Effector memory CD8-positive, alpha-beta T cell (primary cell): ENCODE data around the gene DENND4B.
A peak's percentile ranks its signal among the peaks of the same experiment; 100 is the strongest.

Source experiments
- ATAC-seq: fragments of 150-1000 bp; cut with Tn5 transposase; replicated peaks from 2 replicates; pipeline ENCODE4 v1.10.0; 2021; ENCODE audit warnings: mild to moderate bottlenecking, moderate library complexity
- DNase-seq, 3 experiments: peaks; one replicate each; pipeline ENCODE4 v3.0.0; 2021
- H3K27ac Mint-ChIP-seq, 2 donors: one replicate each; pipeline ENCODE4 v1.8.0; 2022; ENCODE audit warnings: mild to moderate bottlenecking in 2 of 2, mixed read lengths in 2 of 2, moderate library complexity in 2 of 2
- H3K27me3 Mint-ChIP-seq, 2 donors: one replicate each; pipeline ENCODE4 v1.8.0; 2022; ENCODE audit warnings: mixed read lengths in 2 of 2
- H3K36me3 Mint-ChIP-seq: one replicate; pipeline ENCODE4 v1.8.0; 2022; ENCODE audit warnings: mild to moderate bottlenecking, moderate library complexity, mixed read lengths; ENCODE audit not compliant: insufficient read depth
- H3K4me1 Mint-ChIP-seq, 2 donors: one replicate each; pipeline ENCODE4 v1.8.0; 2022; ENCODE audit warnings: low read depth in 2 of 2, mixed read lengths in 2 of 2
- H3K4me3 Mint-ChIP-seq, 2 donors: one replicate each; pipeline ENCODE4 v1.8.0; 2022; ENCODE audit warnings: mild to moderate bottlenecking in 2 of 2, mixed read lengths in 2 of 2, moderate library complexity in 2 of 2
- H3K9me3 Mint-ChIP-seq, 2 donors: one replicate each; pipeline ENCODE4 v1.8.0; 2022; ENCODE audit warnings: mixed read lengths in 2 of 2

Gene DENND4B

GRCh38 chr1:153963850-153964331 lies 17.4 kb upstream of the DENND4B start:
- Mint-ChIP-seq H3K4me1 (peaks cover 38 to 43% of the 10 kb centered on the region in 2 donors), H3K27ac (peak overlapping the region; percentile 87 to 88)

GRCh38 chr1:153963030-153963849 lies 16.7 kb upstream of the DENND4B start, which contains the start of gene SLC39A1:
Gene SLC39A1, minus strand, starts transcription at chr1:153963537. Its CDS starts 822 bp downstream, at chr1:153962715.
- Mint-ChIP-seq H3K36me3 (peaks cover 12% of the 10 kb centered on the region), H3K27me3 (no peaks in the 10 kb centered on the region), H3K4me1 (peaks cover 42 to 48% of the 10 kb centered on the region in 2 donors), H3K4me3 (peak within 1 kb of the TSS; percentile 77 to 86), H3K27ac (peak within 1 kb of the TSS; percentile 87 to 88), H3K9me3 (no peaks in the 10 kb centered on the region)
- DNase-seq = peak; percentile 85 to 93 (median 91)
- ATAC-seq = peak; percentile 42

More at GRCh38 chr1:153963850-153964331, 17.4 kb upstream of the DENND4B start:
- Mint-ChIP-seq H3K9me3 (no peaks in the 10 kb centered on the region), H3K27me3 (no peaks in the 10 kb centered on the region), H3K36me3 (peaks cover 8% of the 10 kb centered on the region), H3K4me3 (peak overlapping the region; percentile 77 to 86)
- DNase-seq (no peak), ATAC-seq (no peak)

- no peaks in the 10 kb centered on the region for H3K27me3 Mint-ChIP-seq
- H3K27ac Mint-ChIP-seq = peak overlapping the region; percentile 87 to 88
- DNase-seq (no peak), ATAC-seq (no peak)
- peaks cover 36 to 41% of the 10 kb centered on the region in 2 donors for H3K4me1 Mint-ChIP-seq
- H3K4me3 Mint-ChIP-seq = peak overlapping the region; percentile 77 to 86
- peaks cover 13% of the 10 kb centered on the region for H3K36me3 Mint-ChIP-seq
- H3K9me3 Mint-ChIP-seq = no peaks in the 10 kb centered on the region
These were observed 15.8 kb upstream of the DENND4B start for GRCh38 chr1:153962088-153963029.

- no peak for ATAC-seq
- Mint-ChIP-seq H3K36me3 (peaks cover 9% of the 10 kb centered on the region), H3K4me1 (peaks cover 38 to 44% of the 10 kb centered on the region in 2 donors), H3K27me3 (no peaks in the 10 kb centered on the region), H3K9me3 (no peaks in the 10 kb centered on the region), H3K27ac (peak overlapping the region in 1 of 2 donors; percentile 88), H3K4me3 (no peak overlapping the region)
- DNase-seq = no peak
These were observed 14.9 kb upstream of the DENND4B start for GRCh38 chr1:153961421-153961820.

- Mint-ChIP-seq H3K4me3 (no peak overlapping the region), H3K27ac (no peak overlapping the region), H3K9me3 (no peaks in the 10 kb centered on the region), H3K36me3 (peaks cover 9% of the 10 kb centered on the region), H3K4me1 (peaks cover 40 to 46% of the 10 kb centered on the region in 2 donors), H3K27me3 (no peaks in the 10 kb centered on the region)
- no peak for DNase-seq
- no peak for ATAC-seq
These were observed 13.7 kb upstream of the DENND4B start for GRCh38 chr1:153960206-153960605.

- Mint-ChIP-seq H3K36me3 (peaks cover 9% of the 10 kb centered on the region), H3K27me3 (no peaks in the 10 kb centered on the region), H3K27ac (peak overlapping the region in 1 of 2 donors; percentile 83), H3K9me3 (no peaks in the 10 kb centered on the region), H3K4me3 (no peak overlapping the region), H3K4me1 (peaks cover 42 to 45% of the 10 kb centered on the region in 2 donors)
- no peak for DNase-seq
- ATAC-seq = no peak
These were observed 12.9 kb upstream of the DENND4B start for GRCh38 chr1:153959454-153959853.

GRCh38 chr1:153958961-153959260 lies 12.4 kb upstream of the DENND4B start:
- peak overlapping the region; percentile 89 to 90 for H3K4me3 Mint-ChIP-seq
- no peak for ATAC-seq
- H3K36me3 Mint-ChIP-seq = peaks cover 11% of the 10 kb centered on the region
- no peak for DNase-seq
- H3K4me1 Mint-ChIP-seq = peaks cover 44 to 45% of the 10 kb centered on the region in 2 donors
- no peaks in the 10 kb centered on the region for H3K27me3 Mint-ChIP-seq
- no peaks in the 10 kb centered on the region for H3K9me3 Mint-ChIP-seq
- peak overlapping the region; percentile 83 to 92 for H3K27ac Mint-ChIP-seq

GRCh38 chr1:153958111-153958960 lies 11.8 kb upstream of the DENND4B start, which contains the start of gene CRTC2:
Gene CRTC2, minus strand, starts transcription at chr1:153958612. Its CDS starts 115 bp downstream, at chr1:153958497.
- Mint-ChIP-seq H3K4me1 (peaks cover 42 to 43% of the 10 kb centered on the region in 2 donors), H3K4me3 (peak within 1 kb of the TSS; percentile 89 to 90), H3K27ac (peak within 1 kb of the TSS; percentile 83 to 92), H3K27me3 (no peaks in the 10 kb centered on the region), H3K36me3 (peaks cover 14% of the 10 kb centered on the region), H3K9me3 (no peaks in the 10 kb centered on the region)
- ATAC-seq (peak; percentile 89), DNase-seq (peak; percentile 95 to 98 (median 97))

GRCh38 chr1:153957744-153958110 lies 11.2 kb upstream of the DENND4B start:
- Mint-ChIP-seq H3K4me3 (peak overlapping the region; percentile 89 to 90), H3K36me3 (peaks cover 20% of the 10 kb centered on the region), H3K9me3 (no peaks in the 10 kb centered on the region), H3K4me1 (peaks cover 40 to 41% of the 10 kb centered on the region in 2 donors), H3K27me3 (no peaks in the 10 kb centered on the region), H3K27ac (peak overlapping the region; percentile 83 to 92)
- DNase-seq (peak; percentile 25 to 44 (median 32)), ATAC-seq (peak; percentile 28)

- H3K4me3 Mint-ChIP-seq = peak overlapping the region; percentile 89 to 90
- DNase-seq (no peak), ATAC-seq (no peak)
- peaks cover 34 to 39% of the 10 kb centered on the region in 2 donors for H3K4me1 Mint-ChIP-seq
- H3K27ac Mint-ChIP-seq = peak overlapping the region; percentile 83 to 92
- no peaks in the 10 kb centered on the region for H3K9me3 Mint-ChIP-seq
- no peaks in the 10 kb centered on the region for H3K27me3 Mint-ChIP-seq
- H3K36me3 Mint-ChIP-seq = peaks cover 26% of the 10 kb centered on the region
These were observed 10.6 kb upstream of the DENND4B start for GRCh38 chr1:153956997-153957715.

GRCh38 chr1:153954826-153955225 lies 8.3 kb upstream of the DENND4B start:
- Mint-ChIP-seq H3K9me3 (no peaks in the 10 kb centered on the region), H3K27ac (peak overlapping the region; percentile 83 to 92), H3K27me3 (no peaks in the 10 kb centered on the region), H3K4me1 (peaks cover 34 to 39% of the 10 kb centered on the region in 2 donors), H3K36me3 (peaks cover 47% of the 10 kb centered on the region), H3K4me3 (peak overlapping the region in 1 of 2 donors; percentile 35)
- ATAC-seq (no peak), DNase-seq (no peak)

GRCh38 chr1:153953859-153954365 lies 7.4 kb upstream of the DENND4B start:
- no peaks in the 10 kb centered on the region for H3K9me3 Mint-ChIP-seq
- H3K27ac Mint-ChIP-seq = peak overlapping the region; percentile 67 to 92
- no peak for DNase-seq
- no peaks in the 10 kb centered on the region for H3K27me3 Mint-ChIP-seq
- no peak overlapping the region for H3K4me3 Mint-ChIP-seq
- no peak for ATAC-seq
- H3K36me3 Mint-ChIP-seq = peaks cover 49% of the 10 kb centered on the region
- peaks cover 34 to 39% of the 10 kb centered on the region in 2 donors for H3K4me1 Mint-ChIP-seq
